IMR-90 (cell line): Measurements from ENCODE around the gene COTL1. TPM values are rescaled to one million over a fixed set of nuclear protein-coding genes. Genes with fewer than 3 reads are reported as not detected.

Experiments
- ATAC-seq: fragments of 200-7000 bp; cut with Tn5 transposase; 2 replicates; pipeline ENCODE4 v1.9.1; 2020; ENCODE audit warnings: low read depth, mild to moderate bottlenecking, moderate library complexity
- BruUV-seq: library from RNA; stranded (reverse); fragments of 400-500 nt; replicated peaks from 2 replicates; lab custom pipeline; 2021; lab: Mats Ljungman, UMichigan
- CTCF ChIA-PET: fragments of 300-600 bp; formaldehyde crosslinking; extraction: SDS; loops from one replicate; lab custom pipeline; 2021; ENCODE audit warnings: antibody characterized with exemption; lab: Yijun Ruan, JAX
- POLR2A ChIA-PET: fragments of 300-600 bp; sonication (Branson Sonifier 250); formaldehyde crosslinking; loops from one replicate; lab custom pipeline; 2022; ENCODE audit warnings: antibody characterized with exemption; ENCODE audit not compliant: unreplicated experiment; lab: Charles Lee
- DNase-seq: peaks from one replicate; pipeline ENCODE4 v3.0.0; 2013
- H2AFZ ChIP-seq: replicated peaks from 2 replicates; pipeline ENCODE3; 2013; ENCODE audit warnings: low read length, mild to moderate bottlenecking; ENCODE audit not compliant: poor library complexity
- H2AK5ac ChIP-seq: 2 replicates; pipeline ENCODE4 v1.6.1; 2013; ENCODE audit warnings: low read depth, low read length, inconsistent platforms
- H2AK9ac ChIP-seq: replicated peaks from 2 replicates; pipeline ENCODE3; 2013; ENCODE audit warnings: mild to moderate bottlenecking, low read depth, low read length, moderate library complexity; ENCODE audit not compliant: poor library complexity
- H2BK120ac ChIP-seq: 2 replicates; pipeline ENCODE4 v1.6.1; 2013; ENCODE audit warnings: low read depth, low read length, inconsistent platforms
- H2BK15ac ChIP-seq: 3 replicates; pipeline ENCODE4 v1.6.1; 2013; ENCODE audit warnings: low read depth, low read length, inconsistent platforms
- H2BK20ac ChIP-seq: 2 replicates; pipeline ENCODE4 v1.6.1; 2013; ENCODE audit warnings: low read depth, mild to moderate bottlenecking, inconsistent platforms, low read length, moderate library complexity
- H2BK5ac ChIP-seq: 2 replicates; pipeline ENCODE4 v1.6.1; 2013; ENCODE audit warnings: mild to moderate bottlenecking, low read depth, low read length, inconsistent platforms; ENCODE audit not compliant: poor library complexity, severe bottlenecking
- H3K14ac ChIP-seq: replicated peaks from 2 replicates; pipeline ENCODE4 v1.6.1; 2013; ENCODE audit warnings: low read depth, low read length, inconsistent platforms
- H3K18ac ChIP-seq: 2 replicates; pipeline ENCODE4 v1.6.1; 2013; ENCODE audit warnings: low read depth, low read length, control low read depth
- H3K23ac ChIP-seq: 2 replicates; pipeline ENCODE4 v1.6.1; 2013; ENCODE audit warnings: low read depth, low read length, inconsistent platforms
- H3K27ac ChIP-seq: 2 replicates; pipeline ENCODE4 v1.5.1; 2013; ENCODE audit warnings: mild to moderate bottlenecking, control low read depth, low read length; ENCODE audit not compliant: insufficient read depth
- H3K27me3 ChIP-seq: 2 replicates; pipeline ENCODE4 v1.6.1; 2013; ENCODE audit warnings: low read length; ENCODE audit not compliant: control insufficient read depth, insufficient read depth
- H3K36me3 ChIP-seq: 2 replicates; pipeline ENCODE4 v1.6.1; 2013; ENCODE audit warnings: low read length, mixed read lengths; ENCODE audit not compliant: control insufficient read depth, insufficient read depth
- H3K4ac ChIP-seq: 2 replicates; pipeline ENCODE4 v1.6.1; 2013; ENCODE audit warnings: low read depth, low read length, inconsistent platforms
- H3K4me1 ChIP-seq: 2 replicates; pipeline ENCODE4 v1.6.1; 2013; ENCODE audit warnings: low read length, mixed read lengths; ENCODE audit not compliant: control insufficient read depth, insufficient read depth
- H3K4me2 ChIP-seq: 2 replicates; pipeline ENCODE4 v1.6.1; 2013; ENCODE audit warnings: low read depth, mild to moderate bottlenecking, control low read depth, low read length, moderate library complexity
- H3K4me3 ChIP-seq: 2 replicates; pipeline ENCODE4 v1.5.1; 2013; ENCODE audit warnings: low read depth, mild to moderate bottlenecking, control low read depth, low read length, moderate library complexity; ENCODE audit not compliant: insufficient read depth
- H3K56ac ChIP-seq: 2 replicates; pipeline ENCODE4 v1.6.1; 2013; ENCODE audit warnings: low read length, inconsistent platforms; ENCODE audit not compliant: insufficient read depth; ENCODE audit errors: extremely low read depth
- H3K79me1 ChIP-seq, 2 experiments: 2 replicates each; pipeline ENCODE4 v1.6.1; 2013; ENCODE audit warnings: low read length in 2 of 2, inconsistent platforms in 1 of 2, low read depth in 1 of 2
- H3K9ac ChIP-seq: 2 replicates; pipeline ENCODE4 v1.6.1; 2013; ENCODE audit warnings: low read depth, low read length, control low read depth
- H3K9me1 ChIP-seq: 2 replicates; pipeline ENCODE4 v1.6.1; 2013; ENCODE audit warnings: low read length, inconsistent platforms; ENCODE audit not compliant: insufficient read depth
- H3K9me3 ChIP-seq: 2 replicates; pipeline ENCODE4 v1.6.1; 2013; ENCODE audit warnings: low read length; ENCODE audit not compliant: control insufficient read depth, insufficient read depth
- H4K20me1 ChIP-seq: 2 replicates; pipeline ENCODE4 v1.6.1; 2013; ENCODE audit warnings: low read length, inconsistent platforms; ENCODE audit not compliant: insufficient read depth
- H4K5ac ChIP-seq: 2 replicates; pipeline ENCODE4 v1.6.1; 2013; ENCODE audit warnings: mild to moderate bottlenecking, low read depth, low read length, control low read depth
- H4K8ac ChIP-seq, 2 experiments: 2 replicates each; pipeline ENCODE4 v1.6.1; 2013; ENCODE audit warnings: low read depth in 2 of 2, low read length in 2 of 2, control low read depth in 1 of 2, inconsistent platforms in 1 of 2
- H4K91ac ChIP-seq: 2 replicates; pipeline ENCODE4 v1.6.1; 2013; ENCODE audit warnings: low read depth, low read length, inconsistent platforms; ENCODE audit not compliant: insufficient read depth
- BHLHE40 ChIP-seq: fragments of 150-350 bp; IDR thresholded peaks from 2 replicates; pipeline ENCODE4 v1.6.1; 2016; ENCODE audit warnings: mild to moderate bottlenecking, low read depth, low read length
- CEBPB ChIP-seq: IDR thresholded peaks from 2 replicates; pipeline ENCODE4 v1.6.1; 2012; ENCODE audit warnings: low read depth, low read length, improper control_type of control experiment
- CHD1 ChIP-seq: IDR thresholded peaks from 2 replicates; pipeline ENCODE4 v1.6.1; 2012; ENCODE audit warnings: low read depth, low read length, improper control_type of control experiment
- ELK1 ChIP-seq: fragments of 150-350 bp; IDR thresholded peaks from 2 replicates; pipeline ENCODE4 v1.6.1; 2016; ENCODE audit warnings: low read depth, mild to moderate bottlenecking, low read length, moderate library complexity, borderline replicate concordance
- FOS ChIP-seq: fragments of 150-350 bp; IDR thresholded peaks from 2 replicates; pipeline ENCODE4 v1.6.1; 2016; ENCODE audit warnings: low read depth, low read length
- MAFK ChIP-seq: IDR thresholded peaks from 2 replicates; pipeline ENCODE4 v1.6.1; 2012; ENCODE audit warnings: low read depth, low read length, improper control_type of control experiment
- MAZ ChIP-seq: IDR thresholded peaks from 2 replicates; pipeline ENCODE4 v1.6.1; 2012; ENCODE audit warnings: low read depth, mild to moderate bottlenecking, low read length, improper control_type of control experiment, moderate library complexity, borderline replicate concordance
- MXI1 ChIP-seq: IDR thresholded peaks from 2 replicates; pipeline ENCODE4 v1.6.1; 2012; ENCODE audit warnings: low read depth, mild to moderate bottlenecking, low read length, moderate library complexity, borderline replicate concordance
- NFE2L2 ChIP-seq: fragments of 150-350 bp; IDR thresholded peaks from 2 replicates; pipeline ENCODE4 v1.6.1; 2016; ENCODE audit warnings: low read depth, mild to moderate bottlenecking, low read length
- POLR2A ChIP-seq: IDR thresholded peaks from 2 replicates; pipeline ENCODE4 v1.6.1; 2012; ENCODE audit warnings: mild to moderate bottlenecking, low read depth, low read length
- RAD21 ChIP-seq: IDR thresholded peaks from 2 replicates; pipeline ENCODE4 v1.6.1; 2012; ENCODE audit warnings: low read length, improper control_type of control experiment
- RCOR1 ChIP-seq: IDR thresholded peaks from 2 replicates; pipeline ENCODE4 v1.6.1; 2012; ENCODE audit warnings: mild to moderate bottlenecking, low read length, improper control_type of control experiment; ENCODE audit not compliant: insufficient replicate concordance
- RFX5 ChIP-seq: IDR thresholded peaks from 2 replicates; pipeline ENCODE4 v1.8.0; 2012; ENCODE audit warnings: low read depth, mild to moderate bottlenecking, low read length, moderate library complexity
- SMC3 ChIP-seq: fragments of 150-350 bp; IDR thresholded peaks from 2 replicates; pipeline ENCODE4 v1.6.1; 2016; ENCODE audit warnings: low read depth, mild to moderate bottlenecking, antibody characterized with exemption, low read length, moderate library complexity
- WGBS, 2 experiments: methylation state at CpG; one replicate each; pipeline versions ENCODE4 v1.1.5 to v1.1.7; 2013; ENCODE audit warnings: missing lambda C conversion rate in 2 of 2; ENCODE audit not compliant: insufficient read length in 1 of 2; ENCODE audit errors: extremely low coverage in 2 of 2; 5-methylcytosine and 5-hydroxymethylcytosine counted together
- dilution Hi-C: fragments of 300-500 bp; cut with HindIII; formaldehyde crosslinking; loops from one replicate; pipeline ENCODE4 v1.14.3; 2018; ENCODE audit warnings: low sequenced_read_pairs; ENCODE audit not compliant: unreplicated experiment
- in situ Hi-C: fragments of 300-500 bp; cut with MboI; formaldehyde crosslinking; loops from 3 replicates; pipeline ENCODE4 v1.14.3; 2019; ENCODE audit warnings: low sequenced_read_pairs, inconsistent platforms, mixed read lengths
- intact Hi-C: fragments of 100-400 bp; cut with micrococcal nuclease; formaldehyde crosslinking; loops from 2 replicates; pipeline ENCODE4 v1.10.0; 2022
- polyA plus RNA-seq, 3 experiments: library from polyadenylated mRNA; depleted of rRNA; stranded (reverse); fragments of >200 nt; gene quantifications; 2 replicates each; pipeline ENCODE4 v1.2.3, GENCODE V29; 2012; ENCODE audit warnings: low replicate concordance in 1 of 3
- total RNA-seq: library from RNA; depleted of rRNA; stranded (reverse); fragments of >200 nt; gene quantifications from 2 replicates; pipeline ENCODE4 v1.2.3, GENCODE V29; 2012
- TF ChIP-seq, protein P1 (sequence below): fragments of 150-350 bp; IDR thresholded peaks from 2 replicates; pipeline ENCODE4 v1.6.1; 2017; ENCODE audit warnings: mild to moderate bottlenecking, antibody characterized with exemption, low read length, low read depth
- TF ChIP-seq, protein P2 (sequence below): conservative IDR thresholded peaks from 2 replicates; pipeline ENCODE4 v1.5.1; 2012; ENCODE audit warnings: mild to moderate bottlenecking, low read depth, low read length, improper control_type of control experiment

COTL1 gene
- total and polyA plus RNA-seq, 2 of the 4 experiments (the other 2 are of a cell fraction) = 144 to 258 TPM

GRCh38 chr16:84625556-84625955 is 7.7 kb upstream of the COTL1 start:
- TF ChIP-seq RFX5 = no peak
- no peak for TF ChIP-seq MAFK
- TF ChIP-seq FOS = no peak
- no peak for TF ChIP-seq ELK1
- no peak for TF ChIP-seq RAD21
- no peak for TF ChIP-seq SMC3
- TF ChIP-seq NFE2L2 = no peak
- no peak for TF ChIP-seq RCOR1
- TF ChIP-seq, protein P1, sequence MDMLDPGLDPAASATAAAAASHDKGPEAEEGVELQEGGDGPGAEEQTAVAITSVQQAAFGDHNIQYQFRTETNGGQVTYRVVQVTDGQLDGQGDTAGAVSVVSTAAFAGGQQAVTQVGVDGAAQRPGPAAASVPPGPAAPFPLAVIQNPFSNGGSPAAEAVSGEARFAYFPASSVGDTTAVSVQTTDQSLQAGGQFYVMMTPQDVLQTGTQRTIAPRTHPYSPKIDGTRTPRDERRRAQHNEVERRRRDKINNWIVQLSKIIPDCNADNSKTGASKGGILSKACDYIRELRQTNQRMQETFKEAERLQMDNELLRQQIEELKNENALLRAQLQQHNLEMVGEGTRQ = no peak
- TF ChIP-seq BHLHE40 = no peak
- no peak for TF ChIP-seq POLR2A
- TF ChIP-seq MXI1 = no peak
- TF ChIP-seq MAZ = no peak
- TF ChIP-seq CHD1 = no peak
- TF ChIP-seq, protein P2, sequence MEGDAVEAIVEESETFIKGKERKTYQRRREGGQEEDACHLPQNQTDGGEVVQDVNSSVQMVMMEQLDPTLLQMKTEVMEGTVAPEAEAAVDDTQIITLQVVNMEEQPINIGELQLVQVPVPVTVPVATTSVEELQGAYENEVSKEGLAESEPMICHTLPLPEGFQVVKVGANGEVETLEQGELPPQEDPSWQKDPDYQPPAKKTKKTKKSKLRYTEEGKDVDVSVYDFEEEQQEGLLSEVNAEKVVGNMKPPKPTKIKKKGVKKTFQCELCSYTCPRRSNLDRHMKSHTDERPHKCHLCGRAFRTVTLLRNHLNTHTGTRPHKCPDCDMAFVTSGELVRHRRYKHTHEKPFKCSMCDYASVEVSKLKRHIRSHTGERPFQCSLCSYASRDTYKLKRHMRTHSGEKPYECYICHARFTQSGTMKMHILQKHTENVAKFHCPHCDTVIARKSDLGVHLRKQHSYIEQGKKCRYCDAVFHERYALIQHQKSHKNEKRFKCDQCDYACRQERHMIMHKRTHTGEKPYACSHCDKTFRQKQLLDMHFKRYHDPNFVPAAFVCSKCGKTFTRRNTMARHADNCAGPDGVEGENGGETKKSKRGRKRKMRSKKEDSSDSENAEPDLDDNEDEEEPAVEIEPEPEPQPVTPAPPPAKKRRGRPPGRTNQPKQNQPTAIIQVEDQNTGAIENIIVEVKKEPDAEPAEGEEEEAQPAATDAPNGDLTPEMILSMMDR = no peak
- TF ChIP-seq CEBPB = no peak
- no peak overlapping the region for H2AFZ ChIP-seq
- no peak overlapping the region for H4K91ac ChIP-seq
- WGBS, 2 experiments = no CpG with 5 or more reads among the region's 6 CpGs
- ChIA-PET CTCF (no interaction called here), POLR2A (interaction anchor here (0.6 kb wide), 1 partner anchor 329 kb away, joined by 3 read pairs; no protein-coding TSS in a partner anchor)
- H3K4me3 ChIP-seq = no peak overlapping the region
- in situ Hi-C loops (loop anchor here (25.0 kb wide), 2 partner anchors 337 to 338 kb away; partner anchors contain the start of gene WFDC1), intact Hi-C loops (loop anchor here (10.0 kb wide), 1 partner anchor 199 kb away; no protein-coding TSS in a partner anchor), dilution Hi-C loops (no loop called here)
- no peaks in the 10 kb centered on the region for H3K9me3 ChIP-seq
- no peak overlapping the region for H2AK9ac ChIP-seq
- no peak overlapping the region for H3K4me2 ChIP-seq
- H4K20me1 ChIP-seq = no peaks in the 10 kb centered on the region
- H3K18ac ChIP-seq = no peak overlapping the region
- no peak overlapping the region for H2BK120ac ChIP-seq
- no peak overlapping the region for H3K27ac ChIP-seq
- DNase-seq (no peak), ATAC-seq (no peak)
- H3K56ac ChIP-seq = no peak overlapping the region
- H2BK20ac ChIP-seq = no peak overlapping the region
- H3K9ac ChIP-seq = no peak overlapping the region
- no peak overlapping the region for H3K14ac ChIP-seq
- no peaks in the 10 kb centered on the region for H3K27me3 ChIP-seq
- H2BK15ac ChIP-seq = no peak overlapping the region
- H4K8ac ChIP-seq = no peak overlapping the region
- no peak overlapping the region for H3K4ac ChIP-seq
- H3K23ac ChIP-seq = no peak overlapping the region
- H3K36me3 ChIP-seq = no peaks in the 10 kb centered on the region
- no peak overlapping the region for H4K5ac ChIP-seq
- no peak overlapping the region for H2AK5ac ChIP-seq
- no peaks in the 10 kb centered on the region for H3K9me1 ChIP-seq
- no peak overlapping the region for H2BK5ac ChIP-seq
- H3K4me1 ChIP-seq = peaks cover 3% of the 10 kb centered on the region; the same call in 1 of the 2 replicates
- BruUV-seq = no TSS peak
- H3K79me1 ChIP-seq = 0 out of 4 replicates have a peak, but pooled peaks cover 0 to under 1% of the 10 kb centered on the region in 2 experiments
